GM23248 (cell line): Measurements from ENCODE around the gene APPBP2.
"Not testable (repeated sequence)": the region's sequence is repeated elsewhere in the genome, so short reads cannot be mapped to it uniquely, and the experiment has no call there.

Experiments
- EZH2 ChIP-seq: fragments of 200-600 bp; sonication (generic); IDR thresholded peaks from 2 replicates; pipeline ENCODE4 v1.6.1; 2018; ENCODE audit warnings: antibody characterized with exemption, mild to moderate bottlenecking; ENCODE audit not compliant: insufficient read depth, poor library complexity, severe bottlenecking
- EZH2phosphoT487 ChIP-seq: fragments of 200-600 bp; sonication (generic); IDR thresholded peaks from 2 replicates; pipeline ENCODE4 v1.6.1; 2018; ENCODE audit warnings: antibody characterized with exemption, moderate library complexity, mild to moderate bottlenecking, low read depth; ENCODE audit not compliant: insufficient read depth

DNA sequence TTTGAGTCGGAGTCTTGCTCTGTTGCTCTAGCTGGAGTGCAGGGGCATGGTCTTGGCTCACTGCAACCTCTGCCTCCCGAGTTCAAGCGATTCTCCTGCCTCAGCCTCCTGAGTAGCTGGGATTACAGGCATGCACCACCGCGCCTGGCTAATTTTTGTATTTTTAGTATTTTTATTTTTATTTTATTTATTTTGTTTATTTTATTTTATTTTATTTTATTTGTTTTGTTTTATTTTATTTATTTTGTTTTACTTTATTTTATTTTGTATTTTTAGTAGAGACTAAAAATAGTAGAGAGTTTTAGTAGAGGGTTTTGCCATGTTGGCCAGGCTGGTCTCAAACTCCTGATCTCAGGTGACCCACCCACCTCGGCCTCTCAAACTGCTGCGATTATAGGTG lies 106.2 kb downstream of the APPBP2 start:
- TF ChIP-seq EZH2, EZH2phosphoT487: not testable (repeated sequence)
